SHP77 treated with DMSO at 0.1 percent for 48 hours (cell line): ENCODE measurements around the gene MYADM.
"Not testable (repeated sequence)": the region's sequence is repeated elsewhere in the genome, so short reads cannot be mapped to it uniquely, and the experiment has no call there.

Experiments
- DNase-seq: peaks from one replicate; lab custom pipeline; 2025; lab: John Stamatoyannopoulos, UW

Gene MYADM

DNA sequence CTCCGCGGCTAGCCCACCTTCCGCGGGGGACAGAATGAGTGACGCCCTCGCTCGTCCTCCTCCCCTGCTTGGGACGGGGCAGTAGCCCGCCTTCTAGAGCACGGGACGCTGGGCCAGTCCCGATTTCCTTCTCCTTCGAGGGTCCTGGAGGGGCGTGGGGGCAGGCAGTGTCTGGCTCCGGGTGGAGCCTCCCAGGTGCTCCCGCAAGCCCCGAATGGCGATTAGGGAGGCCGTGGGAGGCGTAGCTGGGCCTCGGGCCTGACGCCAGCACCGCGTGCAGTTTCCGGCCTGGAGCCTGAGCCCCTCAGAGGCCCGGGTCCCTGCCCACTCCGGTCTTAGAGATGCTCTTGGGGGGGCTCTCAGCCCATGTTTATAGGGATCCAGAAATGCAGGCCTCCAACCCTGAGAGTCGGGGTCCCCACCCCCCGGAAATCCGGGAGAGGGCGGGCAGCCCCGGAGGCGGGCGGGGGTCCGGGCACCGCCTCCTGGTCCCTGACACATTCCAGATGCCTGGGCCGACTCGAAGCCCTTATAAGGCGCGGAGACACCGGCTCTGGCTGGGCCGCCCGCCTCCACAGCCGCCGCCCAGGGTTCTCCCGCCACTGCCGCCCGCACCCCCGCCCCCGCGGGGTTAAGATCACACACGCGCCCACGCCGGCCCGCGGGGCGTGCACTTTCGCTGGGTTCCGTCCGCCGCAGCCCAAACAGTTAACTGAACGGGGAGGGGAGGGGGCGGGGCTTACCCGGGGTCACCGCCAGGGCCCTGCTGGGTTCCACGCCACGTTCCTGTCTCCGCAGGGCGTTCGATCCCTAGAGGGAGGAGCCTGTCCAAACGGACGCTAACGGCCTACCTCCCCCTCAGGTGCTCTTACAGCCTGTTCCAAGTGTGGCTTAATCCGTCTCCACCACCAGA is 1.5 kb downstream of the MYADM start:
- DNase-seq: peak; percentile 37

- DNase-seq: not testable (repeated sequence)
These were observed 2.3 kb downstream of the MYADM start for GRCh38 chr19:53869805-53870484.

- DNase-seq: no peak
These were observed 2.8 kb downstream of the MYADM start for GRCh38 chr19:53870485-53870844.

GRCh38 chr19:53871454-53871853 is 3.8 kb downstream of the MYADM start:
- no peak for DNase-seq

DNA sequence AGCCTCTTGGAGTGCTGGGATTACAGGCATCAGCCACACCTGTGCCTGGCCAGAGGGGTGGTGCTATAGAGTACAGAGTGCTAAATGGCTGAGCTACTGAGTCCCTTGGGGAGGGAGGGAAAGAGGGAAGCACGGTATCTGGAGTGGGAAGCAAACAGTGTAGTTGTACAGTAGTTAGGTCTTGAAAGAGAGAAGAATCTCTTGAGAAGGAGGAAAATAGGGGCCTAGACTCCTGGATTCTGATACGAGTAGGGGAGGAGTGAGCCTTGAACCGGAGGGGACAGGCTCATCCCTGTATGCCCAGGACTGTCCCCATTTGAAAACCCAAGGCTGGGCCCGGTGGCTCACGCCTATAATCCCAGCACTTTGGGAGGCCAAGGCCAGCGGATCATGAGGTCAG is 5.1 kb downstream of the MYADM start:
- DNase-seq: no peak

DNA sequence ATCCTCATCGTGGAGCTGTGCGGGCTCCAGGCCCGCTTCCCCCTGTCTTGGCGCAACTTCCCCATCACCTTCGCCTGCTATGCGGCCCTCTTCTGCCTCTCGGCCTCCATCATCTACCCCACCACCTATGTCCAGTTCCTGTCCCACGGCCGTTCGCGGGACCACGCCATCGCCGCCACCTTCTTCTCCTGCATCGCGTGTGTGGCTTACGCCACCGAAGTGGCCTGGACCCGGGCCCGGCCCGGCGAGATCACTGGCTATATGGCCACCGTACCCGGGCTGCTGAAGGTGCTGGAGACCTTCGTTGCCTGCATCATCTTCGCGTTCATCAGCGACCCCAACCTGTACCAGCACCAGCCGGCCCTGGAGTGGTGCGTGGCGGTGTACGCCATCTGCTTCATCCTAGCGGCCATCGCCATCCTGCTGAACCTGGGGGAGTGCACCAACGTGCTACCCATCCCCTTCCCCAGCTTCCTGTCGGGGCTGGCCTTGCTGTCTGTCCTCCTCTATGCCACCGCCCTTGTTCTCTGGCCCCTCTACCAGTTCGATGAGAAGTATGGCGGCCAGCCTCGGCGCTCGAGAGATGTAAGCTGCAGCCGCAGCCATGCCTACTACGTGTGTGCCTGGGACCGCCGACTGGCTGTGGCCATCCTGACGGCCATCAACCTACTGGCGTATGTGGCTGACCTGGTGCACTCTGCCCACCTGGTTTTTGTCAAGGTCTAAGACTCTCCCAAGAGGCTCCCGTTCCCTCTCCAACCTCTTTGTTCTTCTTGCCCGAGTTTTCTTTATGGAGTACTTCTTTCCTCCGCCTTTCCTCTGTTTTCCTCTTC is 6.3 kb downstream of the MYADM start:
- no peak for DNase-seq

DNA sequence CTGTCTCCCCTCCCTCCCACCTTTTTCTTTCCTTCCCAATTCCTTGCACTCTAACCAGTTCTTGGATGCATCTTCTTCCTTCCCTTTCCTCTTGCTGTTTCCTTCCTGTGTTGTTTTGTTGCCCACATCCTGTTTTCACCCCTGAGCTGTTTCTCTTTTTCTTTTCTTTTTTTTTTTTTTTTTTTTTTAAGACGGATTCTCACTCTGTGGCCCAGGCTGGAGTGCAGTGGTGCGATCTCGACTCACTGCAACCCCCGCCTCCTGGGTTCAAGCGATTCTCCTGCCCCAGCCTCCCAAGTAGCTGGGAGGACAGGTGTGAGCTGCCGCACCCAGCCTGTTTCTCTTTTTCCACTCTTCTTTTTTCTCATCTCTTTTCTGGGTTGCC is 6.9 kb downstream of the MYADM start:
- no peak for DNase-seq

- no peak for DNase-seq
These were observed 8.1 kb downstream of the MYADM start for GRCh38 chr19:53875602-53876325.

DNA sequence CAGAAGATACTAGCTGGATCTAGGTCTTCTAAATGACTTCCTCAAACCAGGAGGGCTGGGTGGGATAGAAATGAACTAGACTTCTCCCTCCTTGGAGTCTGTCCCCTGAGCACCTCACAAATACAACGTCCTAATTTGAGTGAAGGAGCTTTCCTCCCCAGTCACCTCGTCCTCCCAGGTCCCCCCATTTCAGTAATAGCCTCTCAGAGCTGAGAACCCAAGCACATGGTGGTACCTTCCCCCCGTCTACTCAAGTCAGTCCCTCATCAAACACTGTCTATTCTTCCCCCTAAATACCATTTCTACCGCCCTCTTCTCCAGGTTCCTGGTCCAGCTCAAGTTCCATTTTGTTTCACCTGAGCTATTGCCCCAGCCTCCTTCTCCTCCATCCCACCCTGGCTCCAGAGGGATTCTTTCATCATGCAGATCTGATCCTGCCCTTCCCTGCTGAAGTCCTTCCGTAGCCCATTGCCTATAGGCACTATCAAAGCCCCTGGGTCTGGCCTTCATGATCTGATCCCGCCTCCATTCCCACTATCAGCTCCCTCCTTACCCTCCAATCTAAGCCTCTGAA is 9.1 kb downstream of the MYADM start:
- DNase-seq: no peak

- no peak for DNase-seq
These were observed 9.7 kb downstream of the MYADM start for GRCh38 chr19:53877361-53877766.

DNA sequence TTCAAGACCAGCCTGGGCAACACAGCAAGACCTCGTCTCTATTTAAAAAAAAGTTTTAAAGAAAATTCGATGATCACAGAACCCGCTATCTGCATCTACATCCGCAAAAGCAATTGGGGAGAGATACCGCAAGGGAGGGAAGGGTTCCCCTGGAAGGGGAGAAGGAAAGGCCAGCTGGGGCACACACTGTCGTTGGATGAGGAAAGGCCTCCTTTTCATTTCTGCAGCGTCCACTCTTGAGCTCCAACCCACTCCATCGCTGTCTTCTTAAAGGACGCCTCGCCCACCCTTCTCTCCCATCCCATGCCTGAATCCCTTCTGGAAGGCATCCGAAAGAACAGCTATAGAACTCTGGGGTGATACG is 11.1 kb downstream of the MYADM start:
- DNase-seq: no peak

DNA sequence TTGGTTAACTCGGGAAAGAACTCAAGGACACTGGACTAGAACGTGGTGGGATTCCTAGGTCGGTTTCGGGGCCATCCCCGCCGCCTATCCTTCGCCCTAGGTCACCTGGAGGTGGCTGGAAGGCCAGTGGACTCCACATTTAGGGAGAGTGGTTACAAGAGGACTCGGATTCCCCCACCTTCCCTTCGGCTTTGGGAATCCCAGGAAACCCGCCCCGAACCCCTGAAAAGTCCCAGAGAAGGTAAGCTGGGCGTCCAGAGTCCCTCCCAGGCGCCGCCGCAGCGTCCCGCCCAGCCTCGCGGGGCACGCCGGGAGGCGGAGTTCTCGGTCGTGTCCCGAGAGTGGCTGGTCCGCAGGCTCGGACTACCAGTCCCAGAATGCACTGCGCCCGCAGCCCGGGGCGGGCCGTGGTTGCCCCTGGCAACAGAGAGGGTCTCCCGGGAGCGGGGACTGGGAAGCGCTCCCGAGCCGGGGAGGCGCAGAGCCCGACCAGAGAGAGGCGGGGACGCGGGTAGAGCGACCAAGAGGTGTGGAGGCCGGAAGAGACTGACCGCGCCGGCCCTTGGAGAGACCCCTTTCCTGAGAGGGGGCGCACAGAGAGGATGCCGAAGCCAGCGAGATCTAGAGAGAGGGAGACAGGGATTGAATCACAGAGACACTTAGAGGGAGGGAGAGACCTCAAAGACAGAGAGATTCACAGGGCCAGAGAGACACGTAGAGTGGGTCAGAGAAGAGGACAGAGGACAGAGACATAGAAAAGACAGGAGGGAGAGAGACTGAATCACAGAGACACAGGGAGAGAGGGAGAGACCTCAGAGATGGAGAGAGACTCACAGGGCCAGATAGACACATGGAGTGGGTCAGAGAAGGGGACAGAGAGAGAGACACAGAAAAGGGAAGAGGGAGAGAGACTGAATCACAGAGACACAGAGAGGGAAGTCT is 11.7 kb downstream of the MYADM start:
- DNase-seq: peak; percentile 89

- no peak for DNase-seq
These were observed 13.2 kb downstream of the MYADM start for GRCh38 chr19:53880711-53881481.

- DNase-seq: peak; percentile 43
These were observed 14.1 kb downstream of the MYADM start, which contains the start of gene PRKCG for GRCh38 chr19:53881482-53882390. PRKCG (plus strand) TSS chr19:53882197; CDS start chr19:53882495, 298 bp downstream.

GRCh38 chr19:53882391-53883050 is 14.8 kb downstream of the MYADM start:
- DNase-seq: no peak

- no peak for DNase-seq
These were observed 15.6 kb downstream of the MYADM start for GRCh38 chr19:53883231-53883661.

DNA sequence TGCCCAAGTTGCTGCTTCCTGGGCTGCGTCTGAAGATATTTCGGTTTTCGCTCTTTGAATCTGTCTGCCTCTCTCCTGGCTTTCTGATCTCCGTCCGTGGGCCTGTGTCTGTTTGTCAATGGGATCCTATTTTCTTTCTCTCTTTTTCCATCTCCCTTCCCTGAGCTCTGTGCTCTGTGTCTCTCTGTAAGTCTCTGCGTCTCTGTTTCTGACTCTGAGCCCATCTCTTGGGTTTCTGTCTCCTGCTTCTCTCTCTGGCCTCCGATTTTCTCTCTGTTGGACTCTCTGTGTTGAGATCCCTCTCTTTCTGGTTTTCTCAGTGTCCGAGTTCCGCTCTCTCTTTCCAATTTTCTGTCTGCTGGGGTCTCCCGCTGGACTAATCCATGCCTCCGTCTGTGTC is 16.1 kb downstream of the MYADM start:
- no peak for DNase-seq

- no peak for DNase-seq
These were observed 16.6 kb downstream of the MYADM start for GRCh38 chr19:53884256-53884655.
